Cardiac fibroblast (primary cell): ENCODE measurements around the gene FRAS1.
"Not testable (repeated sequence)": the region's sequence is repeated elsewhere in the genome, so short reads cannot be mapped to it uniquely, and the experiment has no call there.

ENCODE experiments used
- DNase-seq, 2 donors: peaks; one replicate each; pipeline versions ENCODE4 v3.0.0 to v3.0.0-alpha.2; 2010; ENCODE audit warnings: low read depth in 2 of 2
- H3K4me3 ChIP-seq, 2 donors: replicated peaks in 1 of 2; 1 replicate in 1 of 2; 2 replicates in 1 of 2; pipeline ENCODE4 v1.5.1; 2011; ENCODE audit warnings: low read depth in 2 of 2, low read length in 2 of 2, mild to moderate bottlenecking in 2 of 2, moderate library complexity in 1 of 2
- TF ChIP-seq, protein P1 (sequence below): IDR thresholded peaks from one replicate; pipeline ENCODE4 v1.5.1; 2011; ENCODE audit warnings: low read depth, mild to moderate bottlenecking, low read length, inconsistent platforms

Gene FRAS1

GRCh38 chr4:78207541-78207940 is 150.4 kb downstream of the FRAS1 start:
- TF ChIP-seq, protein P1, sequence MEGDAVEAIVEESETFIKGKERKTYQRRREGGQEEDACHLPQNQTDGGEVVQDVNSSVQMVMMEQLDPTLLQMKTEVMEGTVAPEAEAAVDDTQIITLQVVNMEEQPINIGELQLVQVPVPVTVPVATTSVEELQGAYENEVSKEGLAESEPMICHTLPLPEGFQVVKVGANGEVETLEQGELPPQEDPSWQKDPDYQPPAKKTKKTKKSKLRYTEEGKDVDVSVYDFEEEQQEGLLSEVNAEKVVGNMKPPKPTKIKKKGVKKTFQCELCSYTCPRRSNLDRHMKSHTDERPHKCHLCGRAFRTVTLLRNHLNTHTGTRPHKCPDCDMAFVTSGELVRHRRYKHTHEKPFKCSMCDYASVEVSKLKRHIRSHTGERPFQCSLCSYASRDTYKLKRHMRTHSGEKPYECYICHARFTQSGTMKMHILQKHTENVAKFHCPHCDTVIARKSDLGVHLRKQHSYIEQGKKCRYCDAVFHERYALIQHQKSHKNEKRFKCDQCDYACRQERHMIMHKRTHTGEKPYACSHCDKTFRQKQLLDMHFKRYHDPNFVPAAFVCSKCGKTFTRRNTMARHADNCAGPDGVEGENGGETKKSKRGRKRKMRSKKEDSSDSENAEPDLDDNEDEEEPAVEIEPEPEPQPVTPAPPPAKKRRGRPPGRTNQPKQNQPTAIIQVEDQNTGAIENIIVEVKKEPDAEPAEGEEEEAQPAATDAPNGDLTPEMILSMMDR = no peak
- no peak overlapping the region for H3K4me3 ChIP-seq
- DNase-seq = no peak

DNA sequence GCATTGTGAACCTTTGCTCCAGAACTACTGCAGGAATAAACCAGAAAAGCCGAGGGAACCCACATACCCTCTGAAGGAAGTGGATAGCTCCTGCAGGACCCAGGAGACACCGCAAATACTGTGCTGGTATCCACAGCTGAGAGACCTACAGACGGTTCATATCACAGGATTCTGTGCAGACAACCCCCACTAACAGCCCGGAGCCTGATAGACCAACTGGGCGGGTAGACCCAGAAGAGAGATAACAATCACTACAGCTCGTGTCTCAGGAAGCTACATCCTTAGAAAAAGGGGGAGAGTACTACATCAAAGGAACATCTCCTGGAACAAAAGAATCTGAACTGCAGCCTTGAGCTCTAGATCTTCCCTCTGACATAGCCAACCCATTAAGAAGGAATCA is 150.8 kb downstream of the FRAS1 start:
- no peak for DNase-seq
- TF ChIP-seq, protein P1 = no peak
- no peak overlapping the region for H3K4me3 ChIP-seq

DNA sequence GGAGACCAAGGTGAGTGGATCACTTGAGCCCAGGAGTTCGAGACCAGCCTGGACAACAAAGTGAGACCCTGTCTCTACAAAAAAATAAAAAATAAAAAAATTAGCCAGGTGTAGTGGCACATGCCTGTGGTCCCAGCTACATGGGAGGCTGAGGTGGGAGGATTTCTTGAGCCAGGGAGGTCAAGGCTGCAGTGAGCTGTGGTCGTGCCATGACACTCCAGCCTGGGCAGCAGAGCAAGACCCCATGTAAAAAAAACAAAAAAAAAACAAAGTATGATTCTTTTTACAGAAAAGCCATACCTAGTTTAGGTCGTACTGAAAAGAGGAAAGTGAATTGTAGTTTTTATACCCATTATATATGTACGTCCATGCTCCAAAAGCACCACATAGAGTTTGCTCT is 151.8 kb downstream of the FRAS1 start:
- DNase-seq = not testable (repeated sequence)

GRCh38 chr4:78210694-78211410 is 153.7 kb downstream of the FRAS1 start:
- TF ChIP-seq, protein P1 = no peak
- DNase-seq = no peak
- H3K4me3 ChIP-seq = no peak overlapping the region

More for the DNA sequence above, 151.8 kb downstream of the FRAS1 start:
- not testable (repeated sequence) for H3K4me3 ChIP-seq

GRCh38 chr4:78213218-78213617 is 156.1 kb downstream of the FRAS1 start:
- no peak for DNase-seq
- TF ChIP-seq, protein P1 = no peak
- no peak overlapping the region for H3K4me3 ChIP-seq

DNA sequence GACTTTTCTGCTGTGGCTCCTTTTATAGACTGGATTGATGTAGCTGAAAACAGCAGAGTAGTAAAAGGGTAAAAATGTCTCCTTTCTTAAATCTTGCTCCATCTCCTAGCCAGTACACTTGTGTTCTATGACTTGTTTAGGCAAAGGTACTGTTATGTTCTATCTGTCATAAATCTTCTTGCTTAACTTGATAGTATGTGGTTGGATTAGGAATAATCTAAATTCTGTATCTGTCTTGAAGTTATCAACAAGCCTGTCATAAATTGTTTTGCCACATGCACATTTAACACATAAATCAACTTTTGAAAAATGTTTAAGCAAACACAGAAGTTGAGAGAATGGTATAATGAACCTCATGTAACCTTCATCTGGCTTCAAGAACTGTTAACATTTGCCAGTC is 157.0 kb downstream of the FRAS1 start:
- H3K4me3 ChIP-seq = no peak overlapping the region
- DNase-seq = no peak
- TF ChIP-seq, protein P1 = no peak

GRCh38 chr4:78217557-78217956 is 160.4 kb downstream of the FRAS1 start:
- DNase-seq = no peak
- TF ChIP-seq, protein P1 = no peak
- no peak overlapping the region for H3K4me3 ChIP-seq
